B cell (primary cell): ENCODE results near the gene ZNF689. TPM values are rescaled to one million over a fixed set of nuclear protein-coding genes. Genes with fewer than 3 reads are reported as not detected.

ENCODE experiments used
- ATAC-seq: fragments of 200-7000 bp; cut with Tn5 transposase; one replicate; pipeline ENCODE4 v1.10.0; 2021; ENCODE audit warnings: low read depth, mild to moderate bottlenecking, moderate number of reproducible peaks, moderate library complexity
- CTCF ChIA-PET: fragments of 350-600 bp; sonication (Branson Sonifier 250); formaldehyde crosslinking; loops from one replicate; lab custom pipeline; 2021; ENCODE audit warnings: antibody characterized with exemption, inconsistent platforms; lab: Charles Lee
- POLR2A ChIA-PET: fragments of 350-600 bp; sonication (Branson Sonifier 250); formaldehyde crosslinking; loops from one replicate; lab custom pipeline; 2021; ENCODE audit warnings: antibody characterized with exemption; lab: Charles Lee
- DNase-seq: peaks from one replicate; pipeline ENCODE4 v3.0.0; 2013
- H2AFZ ChIP-seq: 2 replicates; pipeline ENCODE4 v1.6.1; 2012; ENCODE audit warnings: mild to moderate bottlenecking, low read depth, low read length; ENCODE audit not compliant: insufficient read depth, poor library complexity, severe bottlenecking
- H3K27ac ChIP-seq, 2 donors: 1 replicate in 1 of 2; 2 replicates in 1 of 2; pipeline ENCODE4 v1.5.1; 2012 to 2013; ENCODE audit warnings: low read length in 2 of 2, mild to moderate bottlenecking in 2 of 2, moderate library complexity in 1 of 2
- H3K27me3 ChIP-seq, 4 experiments: fragments of 200-600 bp in 1 of 4; sonication (generic) in 1 of 4; replicated peaks in 1 of 4; 1 replicate in 2 of 4; 2 replicates in 2 of 4; pipeline versions ENCODE4 v1.6.1 to v1.7.0; 2013 to 2016; ENCODE audit warnings: low read length in 3 of 4, mild to moderate bottlenecking in 2 of 4, mixed read lengths in 1 of 4, moderate library complexity in 1 of 4; ENCODE audit not compliant: insufficient read depth in 4 of 4, control insufficient read depth in 3 of 4; ENCODE audit errors: control extremely low read depth in 1 of 4
- H3K36me3 ChIP-seq, 2 experiments: replicated peaks in 1 of 2; 1 replicate in 1 of 2; 2 replicates in 1 of 2; pipeline versions ENCODE4 v1.6.1 to v1.7.1; 2013; ENCODE audit warnings: low read length in 1 of 2; ENCODE audit not compliant: insufficient read depth in 2 of 2, control insufficient read depth in 1 of 2; ENCODE audit errors: control extremely low read depth in 1 of 2, extremely low read depth in 1 of 2
- H3K4me1 ChIP-seq, 2 donors: fragments of 200-600 bp in 1 of 2; sonication (generic) in 1 of 2; 1 replicate in 1 of 2; 2 replicates in 1 of 2; pipeline versions ENCODE4 v1.5.1 to v1.6.1; 2013 to 2017; ENCODE audit warnings: low read length in 2 of 2; ENCODE audit not compliant: control insufficient read depth in 2 of 2, insufficient read depth in 2 of 2
- H3K4me2 ChIP-seq: replicated peaks from 2 replicates; pipeline ENCODE3; 2012; ENCODE audit warnings: mild to moderate bottlenecking, low read depth, low read length; ENCODE audit not compliant: poor library complexity, severe bottlenecking
- H3K4me3 ChIP-seq, 5 experiments: fragments of 200-600 bp in 1 of 5; sonication (generic) in 1 of 5; 1 replicate in 3 of 5; 2 replicates in 2 of 5; pipeline versions ENCODE4 v1.5.1 to v1.7.0; 2011 to 2016; ENCODE audit warnings: low read length in 4 of 5, mild to moderate bottlenecking in 4 of 5, low read depth in 2 of 5, control low read depth in 1 of 5, moderate library complexity in 1 of 5; ENCODE audit not compliant: insufficient read depth in 1 of 5; ENCODE audit errors: control extremely low read depth in 1 of 5, extremely low read depth in 1 of 5
- H3K79me2 ChIP-seq: fragments of 200-600 bp; sonication (generic); one replicate; pipeline ENCODE4 v1.6.0; 2016; ENCODE audit warnings: low read length; ENCODE audit not compliant: control insufficient read depth, insufficient read depth
- H3K9ac ChIP-seq: fragments of 200-600 bp; sonication (generic); 2 replicates; pipeline ENCODE4 v1.6.1; 2017; ENCODE audit warnings: mild to moderate bottlenecking, low read length, moderate library complexity
- H3K9me3 ChIP-seq, 3 donors: one replicate each; pipeline versions ENCODE4 v1.6.1 to v1.7.1; 2013; ENCODE audit warnings: low read length in 2 of 3; ENCODE audit not compliant: control insufficient read depth in 2 of 3, insufficient read depth in 1 of 3; ENCODE audit errors: control extremely low read depth in 1 of 3
- H4K20me1 ChIP-seq: 2 replicates; pipeline ENCODE4 v1.6.0; 2012; ENCODE audit warnings: mild to moderate bottlenecking, low read length; ENCODE audit not compliant: insufficient read depth, control insufficient read depth, poor library complexity, severe bottlenecking
- H3K27ac Mint-ChIP-seq: one replicate; pipeline ENCODE4 v1.8.0; 2021; ENCODE audit warnings: mixed read lengths
- H3K27me3 Mint-ChIP-seq: one replicate; pipeline ENCODE4 v1.8.0; 2021; ENCODE audit warnings: mixed read lengths
- H3K4me1 Mint-ChIP-seq: one replicate; pipeline ENCODE4 v1.8.0; 2021; ENCODE audit warnings: mixed read lengths
- H3K4me3 Mint-ChIP-seq: one replicate; pipeline ENCODE4 v1.8.0; 2021; ENCODE audit warnings: mixed read lengths
- H3K9me3 Mint-ChIP-seq: one replicate; pipeline ENCODE4 v1.8.0; 2022; ENCODE audit warnings: mixed read lengths; ENCODE audit not compliant: insufficient read depth
- CTCF ChIP-seq: fragments of 200-600 bp; IDR thresholded peaks from one replicate; pipeline ENCODE4 v1.8.0; 2022; ENCODE audit warnings: antibody characterized with exemption, mild to moderate bottlenecking
- EZH2 ChIP-seq: IDR thresholded peaks from 2 replicates; pipeline ENCODE4 v1.6.1; 2012; ENCODE audit warnings: borderline replicate concordance, low read depth, mild to moderate bottlenecking, moderate library complexity, low read length; ENCODE audit not compliant: insufficient read depth, poor library complexity, severe bottlenecking
- WGBS: methylation state at CpG from one replicate; pipeline ENCODE4 v1.1.5; 2013; ENCODE audit warnings: missing lambda C conversion rate; ENCODE audit not compliant: insufficient coverage; 5-methylcytosine and 5-hydroxymethylcytosine counted together
- intact Hi-C: fragments of 100-400 bp; cut with micrococcal nuclease; formaldehyde crosslinking; loops from one replicate; pipeline ENCODE4 v1.10.0; 2022
- polyA plus RNA-seq: library from polyadenylated mRNA; depleted of rRNA; stranded (reverse); fragments of >200 nt; gene quantifications from 2 replicates; pipeline ENCODE4 v1.2.3, GENCODE V29; 2012
- total RNA-seq, 2 donors: library from RNA; stranded (reverse); fragments of 120-200 nt in 1 of 2; gene quantifications; 1 replicate in 1 of 2; 2 replicates in 1 of 2; pipeline versions ENCODE4 v1.2.3 to v1.2.4, GENCODE V29; 2013 to 2022

The ZNF689 gene
- total and polyA plus RNA-seq, 2 donors (not counting 1 experiment from before 2014, with no cell fraction given): 8.1 to 12.4 TPM

GRCh38 chr16:30604316-30604947 lies 5.8 kb downstream of the ZNF689 start:
- Histone ChIP-seq H3K4me1 (peaks cover 8% of the 10 kb centered on the region in 2 donors), H3K27me3 (no peaks in the 10 kb centered on the region), H4K20me1 (no peaks in the 10 kb centered on the region), H3K4me3 (no peak overlapping the region), H3K36me3 (peaks cover 0 to 27% of the 10 kb centered on the region in 2 experiments), H3K4me2 (no peak overlapping the region), H3K27ac (no peak overlapping the region), H3K79me2 (peaks cover 12% of the 10 kb centered on the region), H2AFZ (no peak overlapping the region), H3K9ac (no peak overlapping the region), H3K9me3 (no peaks in the 10 kb centered on the region)
- Mint-ChIP-seq H3K4me3 (no peak overlapping the region), H3K4me1 (peaks cover 7% of the 10 kb centered on the region), H3K27ac (no peak overlapping the region), H3K27me3 (no peaks in the 10 kb centered on the region), H3K9me3 (no peaks in the 10 kb centered on the region)
- no peak for TF ChIP-seq EZH2
- ChIA-PET CTCF (interaction anchor here (2.7 kb wide), 1 partner anchor 10 kb away, joined by 13 read pairs; no protein-coding TSS in a partner anchor), POLR2A (no interaction called here)
- no peak for DNase-seq
- intact Hi-C loops: no loop called here
- 97% methylated on average over 49 of the region's 49 CpGs for WGBS
- no peak for ATAC-seq

GRCh38 chr16:30603945-30604315 lies 6.3 kb downstream of the ZNF689 start:
- H3K27ac Mint-ChIP-seq: no peak overlapping the region

More at GRCh38 chr16:30603945-30604315, 6.3 kb downstream of the ZNF689 start:
- Histone ChIP-seq H3K36me3 (peaks cover 0 to 27% of the 10 kb centered on the region in 2 experiments), H3K4me2 (no peak overlapping the region), H3K79me2 (peaks cover 7% of the 10 kb centered on the region), H3K4me3 (no peak overlapping the region), H3K9ac (no peak overlapping the region), H3K4me1 (peaks cover 3% of the 10 kb centered on the region in 2 donors), H3K9me3 (no peaks in the 10 kb centered on the region), H3K27ac (no peak overlapping the region), H2AFZ (no peak overlapping the region), H3K27me3 (no peaks in the 10 kb centered on the region), H4K20me1 (no peaks in the 10 kb centered on the region)
- ATAC-seq: no peak
- Mint-ChIP-seq H3K9me3 (no peaks in the 10 kb centered on the region), H3K27me3 (no peaks in the 10 kb centered on the region), H3K4me1 (peaks cover 3% of the 10 kb centered on the region), H3K4me3 (no peak overlapping the region)
- ChIA-PET CTCF (interaction anchor here (2.7 kb wide), 1 partner anchor 11 kb away, joined by 13 read pairs; no protein-coding TSS in a partner anchor), POLR2A (no interaction called here)
- DNase-seq: no peak
- WGBS: 98% methylated on average over 7 of the region's 7 CpGs
- TF ChIP-seq EZH2 (no peak), CTCF (no peak)
- intact Hi-C loops: no loop called here
